DND-41 (cell line): ENCODE results near the gene CAVIN2.
"Not testable (repeated sequence)": the region's sequence is repeated elsewhere in the genome, so short reads cannot be mapped to it uniquely, and the experiment has no call there.

Experiments
- ATAC-seq: fragments of 200-7000 bp; cut with Tn5 transposase; 3 replicates; pipeline ENCODE4 v1.9.1; 2021; ENCODE audit warnings: low read depth; ENCODE audit not compliant: insufficient read depth
- DNase-seq: peaks from one replicate; pipeline ENCODE4 v3.0.0-alpha.2; 2020
- H2AFZ ChIP-seq: 2 replicates; pipeline ENCODE4 v1.6.0; 2012; ENCODE audit warnings: low read depth, low read length
- H3K27ac ChIP-seq: 2 replicates; pipeline ENCODE4 v1.5.1; 2012; ENCODE audit warnings: low read length, inconsistent platforms
- H3K27me3 ChIP-seq: fragments of 200-600 bp; sonication (generic); 2 replicates; pipeline ENCODE4 v1.6.0; 2012; ENCODE audit warnings: low read length, mild to moderate bottlenecking, inconsistent platforms; ENCODE audit not compliant: insufficient read depth, poor library complexity
- H3K36me3 ChIP-seq: 2 replicates; pipeline ENCODE4 v1.5.1; 2012; ENCODE audit warnings: low read length, inconsistent platforms; ENCODE audit not compliant: insufficient read depth
- H3K4me1 ChIP-seq: 2 replicates; pipeline ENCODE4 v1.5.1; 2012; ENCODE audit warnings: mild to moderate bottlenecking, low read length; ENCODE audit not compliant: insufficient read depth
- H3K4me2 ChIP-seq: 2 replicates; pipeline ENCODE4 v1.6.0; 2012; ENCODE audit warnings: mild to moderate bottlenecking, moderate library complexity, low read length, inconsistent platforms; ENCODE audit not compliant: insufficient read depth
- H3K4me3 ChIP-seq, 2 experiments: fragments of 200-600 bp in 1 of 2; shearing (Covaris generic) in 1 of 2; 2 replicates each; pipeline ENCODE4 v1.5.1; 2012 to 2016; ENCODE audit warnings: inconsistent platforms in 2 of 2, low read length in 2 of 2, mild to moderate bottlenecking in 2 of 2, low read depth in 1 of 2, moderate library complexity in 1 of 2
- H3K79me2 ChIP-seq: 2 replicates; pipeline ENCODE4 v1.6.0; 2012; ENCODE audit warnings: low read length, inconsistent platforms; ENCODE audit not compliant: insufficient read depth
- H3K9ac ChIP-seq: 2 replicates; pipeline ENCODE4 v1.6.0; 2012; ENCODE audit warnings: low read depth, mild to moderate bottlenecking, inconsistent platforms, low read length, moderate library complexity
- H3K9me3 ChIP-seq: 2 replicates; pipeline ENCODE4 v1.5.1; 2012; ENCODE audit warnings: low read length, moderate library complexity, mild to moderate bottlenecking, inconsistent platforms; ENCODE audit not compliant: insufficient read depth, severe bottlenecking
- H4K20me1 ChIP-seq: 2 replicates; pipeline ENCODE4 v1.6.0; 2012; ENCODE audit warnings: low read length; ENCODE audit not compliant: insufficient read depth
- EZH2 ChIP-seq: IDR thresholded peaks from 3 replicates; pipeline ENCODE4 v1.6.1; 2012; ENCODE audit warnings: borderline replicate concordance, low read depth, mild to moderate bottlenecking, moderate library complexity, low read length, inconsistent platforms; ENCODE audit not compliant: severe bottlenecking
- TF ChIP-seq, protein P1 (sequence below): IDR thresholded peaks from 2 replicates; pipeline ENCODE4 v1.5.1; 2012; ENCODE audit warnings: borderline replicate concordance, low read length, moderate library complexity, mild to moderate bottlenecking; ENCODE audit not compliant: poor library complexity, severe bottlenecking; ENCODE audit errors: extremely low read depth

CAVIN2 gene

DNA sequence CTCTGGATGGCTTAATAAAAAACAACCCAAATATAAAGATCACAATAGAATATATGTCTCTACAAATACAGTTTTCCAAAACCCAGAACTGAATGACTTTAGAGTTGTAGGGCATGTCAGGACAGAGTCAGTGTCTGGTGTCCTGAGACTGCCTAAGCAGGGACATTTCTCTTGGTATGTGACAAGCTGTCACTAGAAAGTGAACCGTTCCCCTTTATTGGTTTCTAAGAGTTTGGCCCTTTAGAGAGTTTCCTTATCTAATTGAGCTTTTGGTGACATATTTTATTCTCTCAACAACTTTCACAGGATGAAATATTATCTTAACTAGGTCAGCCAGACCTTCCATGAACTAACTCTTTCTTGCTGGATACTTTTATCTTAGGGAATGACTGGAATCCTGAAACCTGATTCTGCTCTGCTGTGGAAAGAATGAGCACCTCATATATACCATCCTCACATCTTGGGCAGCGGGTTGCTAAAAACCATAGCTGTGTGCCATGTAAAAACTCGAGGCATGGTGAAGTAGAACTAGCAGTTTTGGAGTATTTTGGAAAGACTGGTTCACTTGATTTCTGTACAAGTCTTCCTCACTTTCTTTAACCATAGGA lies 54.8 kb downstream of the CAVIN2 start:
- no peak overlapping the region for H2AFZ ChIP-seq
- H3K27ac ChIP-seq, result no peak overlapping the region
- no peaks in the 10 kb centered on the region for H3K36me3 ChIP-seq
- H3K4me2 ChIP-seq, result no peak overlapping the region
- no peaks in the 10 kb centered on the region for H3K79me2 ChIP-seq
- no peaks in the 10 kb centered on the region for H3K9me3 ChIP-seq
- no peak for TF ChIP-seq EZH2
- TF ChIP-seq, protein P1, sequence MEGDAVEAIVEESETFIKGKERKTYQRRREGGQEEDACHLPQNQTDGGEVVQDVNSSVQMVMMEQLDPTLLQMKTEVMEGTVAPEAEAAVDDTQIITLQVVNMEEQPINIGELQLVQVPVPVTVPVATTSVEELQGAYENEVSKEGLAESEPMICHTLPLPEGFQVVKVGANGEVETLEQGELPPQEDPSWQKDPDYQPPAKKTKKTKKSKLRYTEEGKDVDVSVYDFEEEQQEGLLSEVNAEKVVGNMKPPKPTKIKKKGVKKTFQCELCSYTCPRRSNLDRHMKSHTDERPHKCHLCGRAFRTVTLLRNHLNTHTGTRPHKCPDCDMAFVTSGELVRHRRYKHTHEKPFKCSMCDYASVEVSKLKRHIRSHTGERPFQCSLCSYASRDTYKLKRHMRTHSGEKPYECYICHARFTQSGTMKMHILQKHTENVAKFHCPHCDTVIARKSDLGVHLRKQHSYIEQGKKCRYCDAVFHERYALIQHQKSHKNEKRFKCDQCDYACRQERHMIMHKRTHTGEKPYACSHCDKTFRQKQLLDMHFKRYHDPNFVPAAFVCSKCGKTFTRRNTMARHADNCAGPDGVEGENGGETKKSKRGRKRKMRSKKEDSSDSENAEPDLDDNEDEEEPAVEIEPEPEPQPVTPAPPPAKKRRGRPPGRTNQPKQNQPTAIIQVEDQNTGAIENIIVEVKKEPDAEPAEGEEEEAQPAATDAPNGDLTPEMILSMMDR, result no peak
- H3K4me1 ChIP-seq, result no peaks in the 10 kb centered on the region; the same call in 1 of the 2 replicates
- no peak overlapping the region for H3K9ac ChIP-seq
- ATAC-seq (no peak), DNase-seq (no peak)
- H3K27me3 ChIP-seq, result peaks cover 38% of the 10 kb centered on the region
- H3K4me3 ChIP-seq, result no peak overlapping the region
- H4K20me1 ChIP-seq, result no peaks in the 10 kb centered on the region

DNA sequence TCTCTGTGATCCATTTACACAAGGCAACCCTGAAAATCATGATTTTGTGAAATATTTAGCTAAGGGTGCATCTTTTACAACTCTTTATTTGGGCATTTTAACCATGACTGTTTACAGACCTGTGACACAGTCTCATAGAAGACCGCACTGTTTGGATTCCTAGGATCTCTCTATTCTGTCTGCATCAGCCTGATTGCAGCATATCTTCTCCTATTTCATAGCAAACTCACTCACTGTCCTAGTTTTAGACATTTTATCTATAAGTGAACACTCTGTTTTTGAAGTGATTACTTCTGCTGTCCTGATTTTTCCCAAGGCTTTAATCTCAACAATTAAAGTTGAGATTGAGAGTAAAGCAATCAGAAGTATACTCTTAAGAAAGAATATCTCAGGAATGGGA lies 56.2 kb downstream of the CAVIN2 start:
- Histone ChIP-seq H3K4me3 (no peak overlapping the region), H3K9ac (no peak overlapping the region), H3K4me1 (peaks cover 4% of the 10 kb centered on the region; the same call in 1 of the 2 replicates), H3K27ac (no peak overlapping the region), H3K4me2 (no peak overlapping the region), H4K20me1 (no peaks in the 10 kb centered on the region), H3K9me3 (no peaks in the 10 kb centered on the region), H3K27me3 (peaks cover 42% of the 10 kb centered on the region), H2AFZ (no peak overlapping the region), H3K79me2 (no peaks in the 10 kb centered on the region), H3K36me3 (no peaks in the 10 kb centered on the region)
- no peak for ATAC-seq
- no peak for DNase-seq
- TF ChIP-seq, protein P1, result no peak
- no peak for TF ChIP-seq EZH2

DNA sequence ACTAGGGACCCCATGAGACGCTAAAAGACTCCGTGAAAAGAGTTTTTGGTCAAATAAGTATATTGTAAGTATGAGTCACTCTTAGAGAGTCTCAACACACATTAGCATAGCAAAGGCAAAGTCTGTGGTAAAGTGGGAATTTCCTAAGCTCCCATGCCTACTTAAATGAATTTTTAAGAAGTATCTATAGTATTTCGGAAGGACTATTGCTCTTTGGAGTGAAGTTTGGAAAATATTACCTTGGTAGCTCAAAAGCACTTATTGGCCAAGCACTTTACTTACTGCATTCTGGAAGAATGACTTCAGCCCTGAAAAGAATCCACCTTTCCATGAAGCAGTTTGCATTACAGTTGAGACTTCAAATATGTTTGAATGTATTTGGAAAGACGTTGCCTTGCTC lies 57.1 kb downstream of the CAVIN2 start:
- ATAC-seq, result no peak
- peaks cover 42% of the 10 kb centered on the region for H3K27me3 ChIP-seq
- no peak overlapping the region for H3K27ac ChIP-seq
- H3K4me3 ChIP-seq, result no peak overlapping the region
- H3K9ac ChIP-seq, result no peak overlapping the region
- TF ChIP-seq, protein P1, result no peak
- no peak for TF ChIP-seq EZH2
- H3K4me1 ChIP-seq, result peaks cover 4% of the 10 kb centered on the region; the same call in 1 of the 2 replicates
- no peak overlapping the region for H2AFZ ChIP-seq
- no peak overlapping the region for H3K4me2 ChIP-seq
- no peaks in the 10 kb centered on the region for H3K79me2 ChIP-seq
- no peaks in the 10 kb centered on the region for H3K9me3 ChIP-seq
- H3K36me3 ChIP-seq, result no peaks in the 10 kb centered on the region
- no peak for DNase-seq
- no peaks in the 10 kb centered on the region for H4K20me1 ChIP-seq

DNA sequence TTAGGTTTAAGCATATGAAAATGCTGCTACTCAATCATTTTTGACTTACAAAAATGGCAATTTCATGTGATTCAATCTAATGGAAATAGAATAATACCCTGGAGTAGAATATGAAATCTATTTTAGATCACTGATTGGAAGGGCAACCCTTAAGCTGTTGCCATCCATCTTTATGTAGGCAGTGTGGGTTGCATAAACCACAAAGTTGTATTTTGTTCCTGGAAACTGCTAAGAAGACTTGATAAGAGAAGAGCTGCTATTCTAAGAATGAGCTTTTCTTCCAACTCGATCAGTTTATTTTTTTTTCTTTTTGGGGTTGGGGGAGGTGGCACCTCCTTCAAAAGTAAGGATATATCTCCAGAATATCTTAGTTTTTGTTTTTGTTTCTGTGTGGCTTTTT lies 60.2 kb downstream of the CAVIN2 start:
- Histone ChIP-seq H3K4me1 (peaks cover 4% of the 10 kb centered on the region; the same call in 1 of the 2 replicates), H2AFZ (no peak overlapping the region), H3K9ac (no peak overlapping the region), H3K4me3 (no peak overlapping the region), H3K9me3 (no peaks in the 10 kb centered on the region), H3K36me3 (no peaks in the 10 kb centered on the region), H3K79me2 (no peaks in the 10 kb centered on the region), H3K27ac (no peak overlapping the region), H4K20me1 (no peaks in the 10 kb centered on the region), H3K27me3 (peaks cover 33% of the 10 kb centered on the region), H3K4me2 (no peak overlapping the region)
- TF ChIP-seq, protein P1, result no peak
- TF ChIP-seq EZH2, result no peak
- ATAC-seq (peak; percentile 85), DNase-seq (no peak)

DNA sequence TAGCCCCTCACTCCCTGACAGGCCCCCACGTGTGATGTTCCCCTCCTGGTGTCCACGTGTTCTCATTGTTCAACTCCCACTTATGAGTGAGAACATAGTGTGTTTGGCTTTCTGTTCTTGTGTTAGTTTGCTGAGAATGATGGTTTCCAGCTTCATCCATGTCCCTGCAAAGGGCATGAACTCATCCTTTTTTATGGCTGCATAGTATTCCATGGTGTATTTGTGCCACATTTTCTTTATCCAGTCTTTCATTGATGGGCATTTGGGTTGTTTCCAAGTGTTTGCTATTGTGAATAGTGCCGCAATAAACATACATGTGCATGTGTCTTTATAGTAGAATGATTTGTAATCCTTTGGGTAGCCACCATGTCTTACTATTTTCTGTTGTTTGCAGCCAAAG lies 61.2 kb downstream of the CAVIN2 start:
- H4K20me1 ChIP-seq, H3K36me3 ChIP-seq, H3K9me3 ChIP-seq, H3K4me2 ChIP-seq, H3K4me1 ChIP-seq, H3K79me2 ChIP-seq, H3K9ac ChIP-seq, DNase-seq, H2AFZ ChIP-seq, H3K27ac ChIP-seq, H3K4me3 ChIP-seq, ATAC-seq: not testable (repeated sequence)
- peaks cover 27% of the 10 kb centered on the region for H3K27me3 ChIP-seq
